Right kidney (tissue), 1 donor: ENCODE data around the gene ZDHHC14.

Experiments used
- DNase-seq: peaks from one replicate; pipeline ENCODE4 v3.0.0-alpha.2; 2016

The ZDHHC14 gene

DNA sequence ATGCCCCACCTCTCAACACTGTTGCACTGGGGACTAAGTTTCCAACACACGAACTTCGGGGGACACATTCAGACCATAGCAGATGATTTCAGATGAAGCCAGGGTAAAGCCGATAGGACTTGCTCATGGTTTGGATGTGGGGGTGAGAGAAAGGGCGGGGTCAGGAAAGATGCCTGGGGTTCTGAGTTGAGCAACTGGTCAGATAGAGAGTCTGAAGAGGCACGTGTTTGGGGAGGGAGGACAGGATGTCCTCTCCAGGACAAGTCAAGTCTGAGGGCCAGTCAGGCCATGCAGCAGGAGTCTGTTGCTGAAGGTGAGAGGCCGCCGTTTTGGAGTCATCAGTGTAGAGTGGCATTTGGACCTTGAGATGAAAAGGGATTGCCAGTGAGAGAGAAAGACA lies 244.1 kb downstream of the ZDHHC14 start:
- DNase-seq: no peak

- DNase-seq: no peak
Observed at GRCh38 chr6:157625764-157626163, 244.8 kb downstream of the ZDHHC14 start.

GRCh38 chr6:157627195-157627966 lies 246.4 kb downstream of the ZDHHC14 start:
- DNase-seq: no peak

DNA sequence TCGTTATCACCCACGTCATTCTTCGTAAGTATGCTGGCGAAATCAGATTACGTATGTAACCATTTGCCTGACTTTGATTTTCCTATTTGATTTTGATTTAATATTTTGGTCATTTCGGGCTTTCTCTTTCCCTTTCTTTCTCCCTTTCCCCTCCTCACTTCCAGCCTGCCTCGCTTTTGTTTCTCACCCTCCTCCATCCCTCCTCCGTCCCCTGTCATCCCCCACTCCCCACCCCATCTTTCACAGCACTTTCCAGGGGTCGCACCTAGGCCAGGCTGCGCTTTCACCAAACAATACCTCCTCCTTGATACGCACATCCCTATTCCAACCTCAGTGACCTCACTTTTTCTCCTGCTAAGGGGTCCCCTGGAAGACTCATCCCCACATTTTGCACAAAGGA lies 247.5 kb downstream of the ZDHHC14 start:
- no peak for DNase-seq

GRCh38 chr6:157629220-157629619 lies 248.2 kb downstream of the ZDHHC14 start:
- DNase-seq: no peak

GRCh38 chr6:157630463-157631080 lies 249.6 kb downstream of the ZDHHC14 start:
- no peak for DNase-seq

DNA sequence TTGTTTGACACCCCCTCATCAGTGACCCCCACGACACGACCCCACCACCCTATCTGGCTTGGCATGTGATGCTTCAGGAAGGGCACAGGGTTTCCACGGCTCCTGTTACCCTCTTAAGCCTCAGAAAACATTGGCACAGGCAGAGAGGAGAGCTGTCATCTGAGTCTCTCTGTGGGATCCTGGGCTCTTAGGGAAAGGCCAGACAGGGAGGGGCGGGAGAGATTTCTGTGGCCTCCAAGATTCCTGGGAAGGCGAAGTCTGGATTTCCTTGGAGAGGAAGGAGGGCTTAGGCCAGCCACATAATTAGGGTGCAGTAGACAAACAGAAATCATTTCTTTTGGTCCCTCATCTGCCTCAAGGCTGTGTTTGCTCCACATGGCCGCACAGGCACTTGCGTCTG lies 250.4 kb downstream of the ZDHHC14 start:
- DNase-seq: no peak

GRCh38 chr6:157631838-157632614 lies 251.0 kb downstream of the ZDHHC14 start:
- DNase-seq: no peak

- no peak for DNase-seq
Observed at GRCh38 chr6:157632821-157633220, 251.8 kb downstream of the ZDHHC14 start.

DNA sequence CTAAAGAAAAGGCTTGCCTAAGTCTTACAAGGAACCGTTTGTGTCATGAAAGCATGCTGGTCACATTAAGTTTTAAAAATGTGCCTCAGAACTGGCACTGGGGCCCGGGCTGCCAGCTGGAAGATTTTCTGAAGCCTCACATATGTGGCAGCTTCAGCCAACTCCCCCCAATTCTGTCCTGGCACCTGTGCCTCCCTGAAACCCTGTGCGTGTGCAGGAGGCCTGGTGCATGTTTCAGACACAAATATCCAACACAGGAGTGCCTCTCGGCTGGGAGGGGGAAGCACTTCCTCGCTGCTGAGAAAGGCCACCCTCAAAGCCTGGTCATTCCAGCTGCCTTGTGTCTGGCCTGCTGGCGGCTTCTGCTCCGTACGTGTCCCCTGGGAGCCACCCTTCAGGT lies 253.6 kb downstream of the ZDHHC14 start:
- no peak for DNase-seq

- DNase-seq: no peak
Observed at GRCh38 chr6:157635388-157636244, 254.6 kb downstream of the ZDHHC14 start.

DNA sequence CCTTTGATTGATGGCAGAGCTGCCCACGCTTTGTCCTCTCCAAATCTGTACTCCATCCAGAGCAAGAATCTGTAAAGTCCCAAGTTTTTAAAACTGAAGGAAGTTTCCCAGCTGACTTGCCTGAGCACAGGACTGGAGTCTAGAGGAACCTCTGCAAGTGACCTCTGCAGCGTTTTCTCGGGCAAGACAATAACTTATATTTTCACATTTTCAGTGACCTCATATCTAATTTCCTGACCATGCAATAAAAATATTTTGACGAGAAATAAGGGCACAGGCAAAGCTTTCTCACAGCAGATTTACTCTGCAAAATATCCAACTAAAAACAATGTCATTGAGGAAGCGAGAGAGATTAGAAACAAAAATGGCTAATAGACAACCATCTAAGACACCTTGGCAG lies 256.5 kb downstream of the ZDHHC14 start:
- DNase-seq: no peak

- no peak for DNase-seq
Observed at GRCh38 chr6:157637941-157638662, 257.1 kb downstream of the ZDHHC14 start.

- DNase-seq: no peak
Observed at GRCh38 chr6:157638779-157639178, 257.8 kb downstream of the ZDHHC14 start.

- DNase-seq: no peak
Observed at GRCh38 chr6:157640746-157641451, 259.9 kb downstream of the ZDHHC14 start.

- DNase-seq: no peak
Observed at GRCh38 chr6:157641837-157642236, 260.8 kb downstream of the ZDHHC14 start.

DNA sequence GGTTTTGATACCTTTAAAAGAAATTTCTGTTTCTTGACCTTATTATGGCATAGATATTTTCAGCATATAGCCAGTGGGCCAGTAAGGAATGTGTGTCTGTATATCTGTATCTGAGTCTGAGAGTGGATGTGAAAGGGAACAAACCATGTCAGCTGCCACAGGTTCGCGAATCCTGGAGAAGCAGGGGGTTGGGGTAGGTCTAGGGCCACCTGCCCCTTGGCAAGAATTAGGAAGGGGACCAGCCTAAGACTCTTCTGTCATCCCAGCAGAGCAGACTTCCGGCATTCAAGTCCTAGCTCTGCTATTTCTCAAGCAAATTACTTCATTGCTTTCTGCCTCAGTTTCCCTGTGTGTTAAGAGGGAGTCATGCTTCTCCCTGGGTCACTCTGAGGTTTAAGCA lies 261.7 kb downstream of the ZDHHC14 start:
- DNase-seq: no peak

GRCh38 chr6:157644043-157644810 lies 263.2 kb downstream of the ZDHHC14 start:
- DNase-seq: no peak

DNA sequence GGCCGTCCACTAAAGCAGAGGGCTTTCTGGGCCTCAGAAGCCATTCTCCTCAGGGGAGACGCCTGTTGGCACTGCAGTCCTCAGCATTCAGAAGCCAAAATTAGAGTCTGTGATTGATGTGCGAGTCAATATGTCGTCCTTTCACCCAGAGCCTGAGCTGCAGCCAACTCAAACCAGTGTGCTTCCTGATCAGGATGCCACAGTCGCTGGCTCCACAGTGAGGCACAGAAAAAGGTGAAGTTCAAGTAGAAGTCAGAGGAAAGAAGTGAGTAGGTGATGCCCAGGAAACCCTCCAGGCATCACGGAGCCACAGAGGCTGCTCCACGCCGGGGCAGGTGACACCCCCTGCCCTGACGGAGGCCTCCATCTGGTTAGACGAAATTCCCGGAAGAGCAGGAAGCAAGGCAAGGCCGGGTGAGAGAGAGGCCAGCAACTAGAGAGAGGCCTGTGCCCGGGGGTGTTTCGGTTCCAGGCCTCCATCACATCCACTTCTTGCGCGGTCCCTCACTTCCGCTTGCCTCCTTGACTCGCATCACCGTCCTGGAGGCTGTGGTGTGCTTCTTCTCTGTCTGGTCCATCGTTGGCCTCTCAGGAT lies 264.3 kb downstream of the ZDHHC14 start:
- no peak for DNase-seq

- no peak for DNase-seq
Observed at GRCh38 chr6:157646012-157646411, 265.0 kb downstream of the ZDHHC14 start.
